GM19468 (cell line): ENCODE results near the gene RTN4RL1.

Experiments used
- ATAC-seq: cut with Tn5 transposase; IDR thresholded peaks from one replicate; pipeline ENCODE4 v1.9.1; 2021; ENCODE audit warnings: mild to moderate bottlenecking, moderate library complexity, moderate number of reproducible peaks; ENCODE audit not compliant: unreplicated experiment; ENCODE audit errors: extremely low read depth

Gene RTN4RL1

GRCh38 chr17:1958134-1958881, 66.8 kb downstream of the RTN4RL1 start:
- ATAC-seq, result no peak

- ATAC-seq, result no peak
These were observed 68.1 kb downstream of the RTN4RL1 start for GRCh38 chr17:1957037-1957436.

- ATAC-seq, result no peak
These were observed 69.0 kb downstream of the RTN4RL1 start for GRCh38 chr17:1956134-1956533.

- ATAC-seq, result no peak
These were observed 71.3 kb downstream of the RTN4RL1 start for GRCh38 chr17:1953831-1954230.

- no peak for ATAC-seq
These were observed 73.2 kb downstream of the RTN4RL1 start for GRCh38 chr17:1951920-1952319.

- ATAC-seq, result no peak
These were observed 75.4 kb downstream of the RTN4RL1 start for GRCh38 chr17:1949754-1950153.

- no peak for ATAC-seq
These were observed 76.7 kb downstream of the RTN4RL1 start for GRCh38 chr17:1948517-1948825.

GRCh38 chr17:1947743-1948516, 77.2 kb downstream of the RTN4RL1 start:
- ATAC-seq, result no peak

GRCh38 chr17:1947229-1947742, 77.8 kb downstream of the RTN4RL1 start:
- no peak for ATAC-seq

- no peak for ATAC-seq
These were observed 78.9 kb downstream of the RTN4RL1 start for GRCh38 chr17:1946021-1946932.

GRCh38 chr17:1945621-1946020, 79.5 kb downstream of the RTN4RL1 start:
- ATAC-seq, result no peak

- no peak for ATAC-seq
These were observed 81.7 kb downstream of the RTN4RL1 start for GRCh38 chr17:1943436-1943831.

GRCh38 chr17:1942666-1943435, 82.3 kb downstream of the RTN4RL1 start:
- ATAC-seq, result no peak

- ATAC-seq, result no peak
These were observed 83.1 kb downstream of the RTN4RL1 start for GRCh38 chr17:1942066-1942365.

GRCh38 chr17:1941272-1942065, 83.7 kb downstream of the RTN4RL1 start:
- ATAC-seq, result no peak

GRCh38 chr17:1940810-1941185, 84.3 kb downstream of the RTN4RL1 start:
- ATAC-seq, result no peak

GRCh38 chr17:1939981-1940809, 84.9 kb downstream of the RTN4RL1 start:
- no peak for ATAC-seq

GRCh38 chr17:1937461-1937860, 87.7 kb downstream of the RTN4RL1 start:
- no peak for ATAC-seq
